Esophagus squamous epithelium (tissue), 5 donors: ENCODE data around the gene CIITA. TPM values are rescaled to one million over a fixed set of nuclear protein-coding genes. Genes with fewer than 3 reads are reported as not detected.

Source experiments
- DNase-seq: peaks from one replicate; lab custom pipeline; 2025; lab: John Stamatoyannopoulos, UW
- H3K27ac ChIP-seq, 4 donors: fragments of 200-600 bp; sonication (generic); one replicate each; pipeline ENCODE4 v1.5.1; 2016 to 2019; ENCODE audit warnings: mild to moderate bottlenecking in 1 of 4
- H3K27me3 ChIP-seq, 4 donors: fragments of 200-600 bp; sonication (generic); 1 replicate in 3 of 4; 2 replicates in 1 of 4; pipeline versions ENCODE4 v1.5.1 to v1.6.0; 2017 to 2021; ENCODE audit warnings: antibody characterized with exemption in 1 of 4
- H3K36me3 ChIP-seq, 3 donors: fragments of 200-600 bp; sonication (generic); one replicate each; pipeline ENCODE4 v1.5.1; 2016 to 2019
- H3K4me1 ChIP-seq, 3 donors: fragments of 200-600 bp; sonication (generic); one replicate each; pipeline ENCODE4 v1.5.1; 2017 to 2019
- H3K4me3 ChIP-seq, 4 donors: fragments of 200-600 bp; sonication (generic); 1 replicate in 3 of 4; 2 replicates in 1 of 4; pipeline ENCODE4 v1.5.1; 2016 to 2019; ENCODE audit warnings: mild to moderate bottlenecking in 2 of 4, moderate library complexity in 1 of 4
- H3K9me3 ChIP-seq, 3 donors: fragments of 200-600 bp; sonication (generic); one replicate each; pipeline ENCODE4 v1.5.1; 2016 to 2019
- CTCF ChIP-seq, 6 experiments: fragments of 450-650 bp in 4 of 6; fragments of 200-600 bp in 2 of 6; sonication (generic) in 2 of 6; IDR thresholded peaks; one replicate each; pipeline ENCODE4 v1.5.1; 2016 to 2019; ENCODE audit warnings: antibody characterized with exemption in 6 of 6, mild to moderate bottlenecking in 4 of 6, moderate library complexity in 4 of 6
- POLR2A ChIP-seq, 4 donors: fragments of 450-650 bp; IDR thresholded peaks; one replicate each; pipeline ENCODE4 v1.6.1; 2017; ENCODE audit warnings: antibody characterized with exemption in 4 of 4, mild to moderate bottlenecking in 4 of 4, moderate library complexity in 3 of 4
- WGBS, 2 donors: methylation state at CpG; one replicate each; pipeline ENCODE4 v1.1.5; 2018; 5-methylcytosine and 5-hydroxymethylcytosine counted together
- intact Hi-C: fragments of 100-400 bp; cut with DNase I; formaldehyde crosslinking; loops from one replicate; pipeline ENCODE4 v1.15.0; 2022
- total RNA-seq, 4 donors: library from RNA; depleted of rRNA; stranded (reverse); fragments of >200 nt; gene quantifications; one replicate each; pipeline ENCODE4 v1.1.0, GENCODE V29; 2016
- donor health status: DM: yes; HTN: yes; CAD: no.

The CIITA gene
- total RNA-seq, 4 donors from 2014 or later = 3.2 to 12.6 (median 5.7) TPM

- Histone ChIP-seq H3K27me3 (no peaks in the 10 kb centered on the region), H3K36me3 (no peaks in the 10 kb centered on the region), H3K9me3 (no peaks in the 10 kb centered on the region), H3K27ac (no peak overlapping the region), H3K4me1 (no peaks in the 10 kb centered on the region), H3K4me3 (no peak overlapping the region)
- no peak for DNase-seq
- intact Hi-C loops = no loop called here
- 36 to 53% methylated on average over 5 to 6 of the region's 6 CpGs for WGBS, 2 donors
- no peak for TF ChIP-seq POLR2A (IDR thresholded peaks at IDR 0.05)
- no peak for TF ChIP-seq CTCF (IDR thresholded peaks at IDR 0.05)
Measured at GRCh38 chr16:10859658-10860057, 17.3 kb upstream of the CIITA start.

DNA sequence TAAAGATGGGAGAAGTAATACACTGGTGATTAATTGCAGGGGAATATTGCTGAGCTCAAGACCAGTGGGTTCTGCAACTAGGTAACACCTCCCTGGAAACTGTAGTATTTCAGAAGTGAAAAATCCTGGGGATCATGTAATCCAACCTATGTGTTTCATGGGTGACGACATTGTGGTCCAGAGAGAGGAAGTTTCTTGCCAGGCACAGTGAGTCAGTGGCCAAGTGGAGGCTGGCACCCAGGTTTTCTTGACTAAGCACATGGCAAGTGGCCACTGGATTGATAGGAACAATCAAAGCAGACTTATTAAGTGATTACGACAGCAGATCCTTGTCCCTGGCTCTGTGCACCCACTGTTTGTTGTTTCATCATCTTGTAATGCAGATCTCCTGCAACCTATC lies 14.6 kb upstream of the CIITA start:
- intact Hi-C loops = no loop called here
- H3K4me1 ChIP-seq = peaks cover 0 to 12% (median 11%) of the 10 kb centered on the region in 3 donors
- no peak overlapping the region for H3K27ac ChIP-seq
- DNase-seq = no peak
- 18 to 22% methylated on average over 2 of the region's 2 CpGs for WGBS, 2 donors
- no peaks in the 10 kb centered on the region for H3K9me3 ChIP-seq
- no peaks in the 10 kb centered on the region for H3K27me3 ChIP-seq
- no peaks in the 10 kb centered on the region for H3K36me3 ChIP-seq
- TF ChIP-seq POLR2A (IDR thresholded peaks at IDR 0.05) = no peak
- TF ChIP-seq CTCF (IDR thresholded peaks at IDR 0.05) = no peak
- no peak overlapping the region for H3K4me3 ChIP-seq

- peaks cover 8 to 39% (median 23%) of the 10 kb centered on the region in 3 donors for H3K4me1 ChIP-seq
- H3K36me3 ChIP-seq = no peaks in the 10 kb centered on the region
- TF ChIP-seq CTCF (IDR thresholded peaks at IDR 0.05) (no peak), POLR2A (IDR thresholded peaks at IDR 0.05) (no peak)
- no peaks in the 10 kb centered on the region for H3K9me3 ChIP-seq
- no peaks in the 10 kb centered on the region for H3K27me3 ChIP-seq
- H3K4me3 ChIP-seq = no peak overlapping the region
- no peak for DNase-seq
- 54 to 55% methylated on average over 8 of the region's 13 CpGs for WGBS, 2 donors
- intact Hi-C loops = no loop called here
- peak overlapping the region in 2 of 4 donors; percentile 38 to 55 for H3K27ac ChIP-seq
Measured at GRCh38 chr16:10865991-10866966, 10.7 kb upstream of the CIITA start.

- no peaks in the 10 kb centered on the region for H3K36me3 ChIP-seq
- H3K4me1 ChIP-seq = peaks cover 13 to 48% (median 32%) of the 10 kb centered on the region in 3 donors
- TF ChIP-seq POLR2A (IDR thresholded peaks at IDR 0.05) (no peak), CTCF (IDR thresholded peaks at IDR 0.05) (no peak)
- intact Hi-C loops = no loop called here
- H3K27ac ChIP-seq = peak overlapping the region in 2 of 4 donors; percentile 20 to 66
- WGBS, 2 donors = 73 to 83% methylated on average over 6 of the region's 6 CpGs
- no peak for DNase-seq
- no peaks in the 10 kb centered on the region for H3K9me3 ChIP-seq
- no peak overlapping the region for H3K4me3 ChIP-seq
- no peaks in the 10 kb centered on the region for H3K27me3 ChIP-seq
Measured at GRCh38 chr16:10867199-10867598, 9.8 kb upstream of the CIITA start.

DNA sequence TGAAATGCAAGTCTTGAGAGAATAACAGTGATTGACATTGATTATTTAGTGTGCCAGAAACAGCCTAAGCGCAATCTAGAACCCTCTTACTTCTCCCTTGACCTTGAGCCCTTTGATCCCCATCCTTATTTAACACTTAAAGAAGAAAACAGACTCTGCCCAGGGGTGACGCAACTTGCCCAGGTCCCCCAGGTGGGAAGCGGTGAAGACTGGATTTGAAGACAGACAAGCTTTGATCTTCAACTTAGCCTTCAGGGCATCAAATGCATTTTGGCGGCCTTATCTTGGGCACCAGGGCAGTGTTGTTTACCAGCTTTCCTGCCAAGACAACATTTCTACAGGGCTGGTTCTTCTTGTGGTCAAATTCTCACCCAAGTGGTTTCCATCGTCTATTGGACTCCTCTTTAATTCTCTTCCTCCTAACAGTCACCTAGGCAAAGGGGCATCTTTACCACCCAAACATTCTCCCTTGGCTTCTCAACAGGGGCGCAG lies 8.9 kb upstream of the CIITA start:
- intact Hi-C loops = no loop called here
- Histone ChIP-seq H3K4me3 (peak overlapping the region in 1 of 4 donors; percentile 34), H3K36me3 (no peaks in the 10 kb centered on the region), H3K27me3 (no peaks in the 10 kb centered on the region), H3K27ac (peak overlapping the region in 3 of 4 donors; percentile 24 to 66 (median 50)), H3K4me1 (peaks cover 13 to 52% (median 32%) of the 10 kb centered on the region in 3 donors), H3K9me3 (no peaks in the 10 kb centered on the region)
- TF ChIP-seq CTCF (IDR thresholded peaks at IDR 0.05) (no peak), POLR2A (IDR thresholded peaks at IDR 0.05) (no peak)
- DNase-seq = no peak
- 66 to 68% methylated on average over 6 of the region's 6 CpGs for WGBS, 2 donors
